DOHH2 (cell line): Measurements from ENCODE around the gene CHRNA9.
A peak's percentile ranks its signal among the peaks of the same experiment; 100 is the strongest.

Experiments used
- H3F3A ChIP-seq: fragments of 200-600 bp; sonication (generic), shearing (Covaris generic); 2 replicates; pipeline ENCODE4 v1.6.0; 2016; ENCODE audit warnings: antibody characterized with exemption, mild to moderate bottlenecking; ENCODE audit not compliant: control insufficient read depth, insufficient read depth
- H3K27ac ChIP-seq: fragments of 200-600 bp; sonication (generic); 2 replicates; pipeline ENCODE4 v1.5.1; 2014; ENCODE audit warnings: low read depth, mild to moderate bottlenecking, low read length, moderate library complexity
- H3K27me3 ChIP-seq: fragments of 200-600 bp; sonication (generic); 2 replicates; pipeline ENCODE4 v1.6.1; 2014; ENCODE audit warnings: mild to moderate bottlenecking, low read length, mixed read lengths; ENCODE audit not compliant: control insufficient read depth
- H3K36me3 ChIP-seq: fragments of 200-600 bp; sonication (generic); 2 replicates; pipeline ENCODE4 v1.6.1; 2014; ENCODE audit warnings: mild to moderate bottlenecking, low read length, moderate library complexity, mixed read lengths; ENCODE audit not compliant: control insufficient read depth
- H3K4me1 ChIP-seq: fragments of 200-600 bp; sonication (generic); 2 replicates; pipeline ENCODE4 v1.6.1; 2014; ENCODE audit warnings: mild to moderate bottlenecking, low read length, mixed read lengths; ENCODE audit not compliant: control insufficient read depth
- H3K4me2 ChIP-seq: fragments of 200-600 bp; sonication (generic); 2 replicates; pipeline ENCODE4 v1.6.0; 2014; ENCODE audit warnings: mild to moderate bottlenecking, low read length, moderate library complexity
- H3K4me3 ChIP-seq: fragments of 200-600 bp; sonication (generic); 2 replicates; pipeline ENCODE4 v1.5.1; 2014; ENCODE audit warnings: mild to moderate bottlenecking, low read length, mixed read lengths
- H3K79me2 ChIP-seq: fragments of 200-600 bp; sonication (generic); 2 replicates; pipeline ENCODE4 v1.6.1; 2014; ENCODE audit warnings: mild to moderate bottlenecking, low read length, mixed read lengths; ENCODE audit not compliant: control insufficient read depth
- H3K9me2 ChIP-seq: fragments of 200-600 bp; sonication (generic); replicated peaks from 2 replicates; pipeline ENCODE4 v1.6.1; 2014; ENCODE audit warnings: mild to moderate bottlenecking, low read length, mixed read lengths; ENCODE audit not compliant: control insufficient read depth
- H3K9me3 ChIP-seq: fragments of 200-600 bp; sonication (generic); 2 replicates; pipeline ENCODE4 v1.6.1; 2014; ENCODE audit warnings: antibody characterized with exemption, low read length, mixed read lengths; ENCODE audit not compliant: control insufficient read depth, insufficient read depth
- H4K20me1 ChIP-seq: fragments of 200-600 bp; sonication (generic); 2 replicates; pipeline ENCODE4 v1.6.0; 2014; ENCODE audit warnings: low read depth, mild to moderate bottlenecking, antibody characterized with exemption, low read length, moderate library complexity; ENCODE audit not compliant: control insufficient read depth, insufficient read depth
- CTCF ChIP-seq: fragments of 200-600 bp; sonication (generic); IDR thresholded peaks from one replicate; pipeline ENCODE4 v1.5.1; 2014; ENCODE audit warnings: antibody characterized with exemption, mild to moderate bottlenecking, low read depth, low read length; ENCODE audit not compliant: poor library complexity, severe bottlenecking
- EZH2phosphoT487 ChIP-seq: fragments of 200-600 bp; sonication (generic); IDR thresholded peaks from 2 replicates; pipeline ENCODE4 v1.6.1; 2017; ENCODE audit warnings: borderline replicate concordance, mild to moderate bottlenecking, antibody characterized with exemption, low read length, moderate library complexity, mixed read lengths

Gene CHRNA9

DNA sequence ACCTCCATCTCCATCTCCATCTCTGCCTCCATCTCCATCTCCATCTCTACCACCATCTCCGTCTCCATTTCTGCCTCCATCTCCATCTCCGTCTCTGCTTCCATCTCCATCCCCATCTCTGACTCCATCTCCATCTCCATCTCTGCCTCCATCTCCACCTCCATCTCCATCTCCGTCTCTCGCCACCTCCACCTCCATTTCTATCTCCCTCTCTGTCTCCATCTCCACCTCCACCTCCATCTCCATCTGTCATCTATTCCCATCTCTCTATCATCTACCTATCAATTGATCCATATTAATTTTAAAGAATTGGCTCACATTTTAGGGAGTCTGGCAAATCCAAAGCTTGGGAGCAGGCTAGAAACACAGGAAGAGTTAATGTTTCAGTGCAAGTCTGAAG, 39.6 kb upstream of the CHRNA9 start:
- H3F3A ChIP-seq, result peaks cover 30% of the 10 kb centered on the region
- H3K9me3 ChIP-seq, result peaks cover 26% of the 10 kb centered on the region
- H3K79me2 ChIP-seq, result peaks cover 4% of the 10 kb centered on the region; the same call in 1 of the 2 replicates
- no peaks in the 10 kb centered on the region for H3K9me2 ChIP-seq
- peaks cover 8% of the 10 kb centered on the region; the same call in 1 of the 2 replicates for H3K36me3 ChIP-seq
- H3K27ac ChIP-seq, result no peak overlapping the region
- no peak overlapping the region for H3K4me3 ChIP-seq
- H4K20me1 ChIP-seq, result no peaks in the 10 kb centered on the region
- peaks cover 59% of the 10 kb centered on the region for H3K4me1 ChIP-seq
- TF ChIP-seq EZH2phosphoT487, result no peak
- TF ChIP-seq CTCF, result no peak
- no peaks in the 10 kb centered on the region for H3K27me3 ChIP-seq
- no peak overlapping the region for H3K4me2 ChIP-seq

DNA sequence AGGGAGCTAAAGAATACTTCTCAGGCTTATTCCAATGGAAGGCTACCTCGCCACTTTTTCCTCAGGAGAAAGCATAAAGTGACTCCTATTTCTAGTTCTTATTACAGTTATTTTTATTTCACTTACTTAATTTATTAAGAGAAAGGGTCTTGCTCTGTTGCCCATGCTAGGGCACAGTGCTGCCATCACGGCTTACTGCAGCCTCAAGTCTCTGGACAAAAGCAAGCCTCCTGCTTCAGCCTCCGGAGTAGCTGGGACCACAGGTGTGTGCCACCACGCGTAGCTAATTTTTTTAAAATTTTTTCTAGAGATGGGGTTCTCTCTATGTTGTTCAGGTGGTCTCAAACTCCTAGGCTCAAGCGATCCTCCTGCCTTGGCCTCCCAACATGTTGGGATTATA, 36.0 kb upstream of the CHRNA9 start:
- Histone ChIP-seq H3K79me2 (peaks cover 4% of the 10 kb centered on the region; the same call in 1 of the 2 replicates), H3K36me3 (peaks cover 8% of the 10 kb centered on the region; the same call in 1 of the 2 replicates), H3K27me3 (no peaks in the 10 kb centered on the region), H3K9me3 (peaks cover 25% of the 10 kb centered on the region), H4K20me1 (no peaks in the 10 kb centered on the region), H3K27ac (peak overlapping the region; percentile 97), H3K4me3 (peak overlapping the region; percentile 33), H3K9me2 (no peaks in the 10 kb centered on the region), H3K4me1 (peaks cover 69% of the 10 kb centered on the region), H3F3A (peaks cover 57% of the 10 kb centered on the region), H3K4me2 (peak overlapping the region; percentile 72)
- no peak for TF ChIP-seq CTCF
- TF ChIP-seq EZH2phosphoT487, result no peak

- Histone ChIP-seq H3K27me3 (no peaks in the 10 kb centered on the region), H3K4me2 (peak overlapping the region; percentile 72), H3K4me3 (peak overlapping the region; percentile 52), H3F3A (peaks cover 58% of the 10 kb centered on the region), H3K9me3 (peaks cover 21% of the 10 kb centered on the region), H3K9me2 (no peaks in the 10 kb centered on the region), H4K20me1 (no peaks in the 10 kb centered on the region), H3K79me2 (peaks cover 9% of the 10 kb centered on the region), H3K36me3 (peaks cover 12% of the 10 kb centered on the region), H3K27ac (peak overlapping the region; percentile 97), H3K4me1 (peaks cover 75% of the 10 kb centered on the region)
- TF ChIP-seq CTCF (no peak), EZH2phosphoT487 (no peak)
Measured at GRCh38 chr4:40299811-40300292, 35.3 kb upstream of the CHRNA9 start.
